Measurements from ENCODE around the gene PRKAB2.
"Not testable (repeated sequence)": the region's sequence is repeated elsewhere in the genome, so short reads cannot be mapped to it uniquely, and the experiment has no call there.

Gene PRKAB2

DNA sequence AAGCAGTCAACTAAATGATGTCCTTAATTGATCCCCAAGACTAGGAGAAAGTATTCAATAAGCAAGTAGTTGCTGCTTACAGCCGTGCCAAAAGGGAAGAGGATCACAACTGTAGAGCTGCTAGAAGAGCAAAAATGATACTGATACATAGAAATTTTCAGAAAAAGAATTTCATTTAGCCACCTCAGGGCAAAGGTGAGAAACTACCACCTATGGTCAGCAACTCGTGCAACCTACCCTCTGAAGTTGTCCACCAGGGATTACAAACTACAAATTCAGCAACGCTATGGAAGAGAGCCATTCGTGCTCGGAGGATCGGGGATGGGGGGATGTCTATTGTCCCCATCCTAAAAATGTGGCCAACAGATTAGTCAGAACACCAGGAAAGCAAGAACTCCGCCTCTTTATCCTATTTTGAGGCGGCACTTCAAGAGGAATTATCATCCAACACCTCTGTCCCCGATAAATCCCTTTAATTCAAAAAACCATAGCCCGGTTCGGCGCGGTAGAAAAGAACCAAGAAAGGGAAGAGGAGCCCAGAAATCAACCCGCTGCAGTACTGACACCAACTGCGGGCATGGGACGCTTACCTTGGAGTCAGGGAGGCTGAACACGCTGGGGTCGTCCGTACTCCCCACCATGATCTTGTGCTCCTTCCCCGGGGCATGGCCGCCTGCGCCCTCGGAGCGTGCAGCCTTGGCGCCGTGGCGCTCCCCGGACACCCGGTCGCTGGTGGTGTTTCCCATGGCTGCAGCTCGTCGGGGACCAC, 687 bp downstream of the PRKAB2 start:
- DNase-seq, result no peak

DNA sequence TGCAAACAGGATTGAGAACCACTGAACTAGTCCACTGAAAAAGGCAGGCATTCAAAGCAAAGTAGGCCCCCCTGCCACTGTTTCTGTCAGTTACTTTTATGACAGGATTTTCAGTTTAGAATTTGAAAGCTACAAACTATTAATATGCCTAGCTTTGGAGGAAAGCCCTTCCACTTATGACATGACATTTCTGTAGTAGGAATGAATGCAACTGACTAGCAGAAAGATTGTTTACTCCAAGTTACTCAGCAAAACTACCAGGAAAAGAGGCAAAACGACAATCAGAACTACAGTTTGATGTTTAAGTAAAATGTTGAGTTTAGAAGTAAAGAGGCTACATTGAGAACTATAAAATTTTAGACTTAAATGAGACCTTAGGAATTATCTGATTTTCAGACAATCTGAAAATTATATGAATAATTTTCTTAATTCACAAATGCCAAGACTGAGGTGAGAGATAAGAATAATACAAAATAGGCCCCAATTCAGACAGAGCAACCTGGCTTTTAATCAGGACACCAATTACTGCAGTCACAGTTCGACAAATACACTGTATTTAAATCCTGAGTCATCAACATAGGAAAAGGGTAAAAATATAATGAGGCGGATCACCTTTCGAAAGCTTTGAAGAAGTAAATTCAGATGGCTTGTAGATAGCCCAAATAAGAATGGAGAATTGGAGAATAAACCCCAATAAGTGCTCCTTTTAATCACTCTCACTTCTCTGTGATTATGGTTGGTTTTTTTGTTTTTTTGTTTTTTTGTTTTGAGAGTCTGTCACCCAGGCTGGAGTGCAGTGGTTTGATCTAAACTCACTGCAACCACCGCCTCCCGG, 2.2 kb downstream of the PRKAB2 start:
- no peak for DNase-seq

DNA sequence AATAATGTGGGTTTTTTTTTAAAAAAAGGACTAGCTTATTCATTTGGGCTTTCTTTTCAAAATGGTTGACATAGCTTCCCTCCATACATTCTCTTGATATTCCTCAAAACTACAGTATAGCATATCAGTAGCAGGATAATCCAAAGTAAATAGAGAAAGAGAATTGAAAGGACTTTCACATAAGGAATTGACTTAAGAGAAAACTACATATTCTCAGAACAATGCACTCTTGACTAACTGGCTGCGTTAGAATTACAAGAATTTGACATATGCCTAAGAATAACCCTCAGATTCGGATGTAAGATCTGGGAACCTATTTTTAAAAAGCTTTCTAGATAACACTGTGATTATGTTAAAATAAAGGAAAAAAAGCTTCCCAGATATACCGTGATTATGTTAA, 3.1 kb downstream of the PRKAB2 start:
- no peak for DNase-seq

DNA sequence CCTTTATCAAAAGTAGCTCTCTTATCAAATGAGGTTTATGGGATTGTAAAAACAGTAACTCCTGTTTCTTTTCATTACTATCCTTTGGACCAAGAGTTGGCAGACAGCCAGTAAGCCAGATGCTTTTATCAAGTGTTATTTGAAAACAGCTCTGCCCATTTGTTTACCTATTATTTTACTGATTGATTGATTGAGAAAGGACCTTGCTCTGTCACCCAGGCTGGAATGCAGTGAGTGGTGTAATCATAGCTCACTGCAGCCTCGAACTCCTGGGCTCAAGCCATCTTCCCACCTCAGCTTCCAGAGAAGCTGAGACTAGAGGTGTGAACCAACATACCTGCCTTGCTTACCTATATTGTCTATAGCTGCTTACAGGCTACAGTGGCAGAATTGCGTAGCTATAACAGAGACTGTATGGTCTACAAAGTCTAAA, 3.6 kb downstream of the PRKAB2 start:
- DNase-seq, result no peak

DNA sequence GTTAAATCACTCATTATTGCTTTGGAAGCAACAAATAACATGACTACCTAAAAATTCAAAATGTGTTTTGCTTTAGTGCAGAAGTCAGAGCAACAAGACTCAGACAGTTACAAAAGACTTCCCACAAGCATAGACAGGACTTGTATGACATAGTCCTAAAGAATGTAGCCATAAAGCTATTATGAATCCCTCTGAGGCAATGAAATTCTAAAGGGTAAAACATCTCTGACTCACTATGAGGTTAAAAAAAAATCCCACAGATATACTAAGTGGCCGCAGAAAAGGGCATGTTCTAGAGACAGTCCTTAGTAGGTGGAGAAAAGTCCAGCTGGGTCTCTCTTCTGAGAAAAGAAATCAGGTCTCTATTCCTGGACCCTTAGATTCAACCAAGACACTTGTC, 4.9 kb downstream of the PRKAB2 start:
- DNase-seq, result no peak

DNA sequence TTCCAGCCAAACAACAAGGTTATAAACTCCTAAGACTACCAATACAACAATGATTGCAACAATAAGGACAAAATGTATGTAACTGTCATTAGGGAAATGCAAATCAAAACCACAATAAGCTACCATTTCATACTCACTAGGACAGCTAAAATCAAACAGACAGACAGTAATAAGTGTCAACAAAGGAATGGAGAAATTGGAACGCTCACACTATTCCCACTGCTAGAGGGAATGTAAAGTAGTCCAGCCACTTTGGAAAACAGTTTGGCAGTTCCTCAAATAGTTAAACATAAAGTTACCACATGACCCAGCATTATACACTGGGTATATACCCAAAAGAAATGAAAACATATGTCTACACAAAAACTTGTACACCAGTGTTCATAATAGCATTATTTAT, 9.3 kb downstream of the PRKAB2 start:
- no peak for DNase-seq

DNA sequence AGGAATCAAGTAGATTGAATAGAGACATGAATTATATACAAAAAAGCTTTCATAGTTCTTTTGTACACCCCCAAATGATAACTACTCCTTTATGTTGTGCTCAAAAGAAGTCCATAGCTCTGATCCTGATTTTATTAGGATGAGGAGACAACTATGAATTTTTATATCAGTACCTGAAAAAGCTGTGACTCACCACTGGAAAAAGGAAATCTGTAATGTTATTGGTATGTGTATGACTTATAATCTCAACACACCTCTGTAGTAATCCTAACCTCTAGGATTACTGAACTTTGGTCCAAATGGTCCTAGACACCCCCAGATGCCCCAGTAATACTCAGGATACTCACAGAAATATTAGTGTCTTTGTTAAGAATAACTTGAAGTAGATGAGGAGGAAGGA, 10.2 kb downstream of the PRKAB2 start:
- DNase-seq, result no peak

DNA sequence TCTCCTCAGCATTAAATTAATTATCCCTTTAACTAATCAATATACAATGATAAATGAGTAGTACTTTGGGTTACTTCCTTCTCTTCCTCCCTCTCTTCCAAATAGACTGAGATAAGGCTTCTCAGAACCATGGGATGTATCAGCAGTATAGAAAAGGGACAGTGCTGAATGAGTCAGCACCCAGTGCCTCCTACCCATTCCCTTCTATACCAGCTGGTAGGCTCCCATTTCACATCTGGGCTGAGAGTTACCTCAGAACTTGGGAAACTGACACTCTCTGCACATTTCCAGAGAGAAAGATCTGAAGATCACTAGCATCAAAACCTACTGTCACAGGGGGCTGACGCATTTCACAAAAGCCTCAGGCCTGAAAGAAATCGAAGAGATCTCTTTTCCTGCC, 15.2 kb downstream of the PRKAB2 start:
- not testable (repeated sequence) for DNase-seq

DNA sequence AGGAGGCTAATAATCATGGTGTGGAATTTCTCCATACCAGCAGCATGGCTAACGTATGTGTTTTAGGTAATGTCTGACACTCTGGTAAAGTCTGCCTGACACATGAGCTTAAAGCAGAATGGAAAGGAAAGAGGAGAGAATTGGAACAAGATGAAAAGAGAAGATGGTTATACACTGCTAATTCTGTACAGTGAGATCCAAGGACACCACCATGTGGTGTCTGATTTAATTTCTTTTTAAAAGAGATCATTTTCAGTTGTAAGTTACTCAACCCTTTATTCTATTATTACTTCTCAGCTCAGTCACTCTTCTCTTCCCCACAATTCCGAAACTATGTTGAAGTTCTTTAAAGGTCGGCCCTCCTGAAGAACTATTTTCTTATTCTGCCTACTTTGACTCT, 15.6 kb downstream of the PRKAB2 start:
- DNase-seq, result no peak

DNA sequence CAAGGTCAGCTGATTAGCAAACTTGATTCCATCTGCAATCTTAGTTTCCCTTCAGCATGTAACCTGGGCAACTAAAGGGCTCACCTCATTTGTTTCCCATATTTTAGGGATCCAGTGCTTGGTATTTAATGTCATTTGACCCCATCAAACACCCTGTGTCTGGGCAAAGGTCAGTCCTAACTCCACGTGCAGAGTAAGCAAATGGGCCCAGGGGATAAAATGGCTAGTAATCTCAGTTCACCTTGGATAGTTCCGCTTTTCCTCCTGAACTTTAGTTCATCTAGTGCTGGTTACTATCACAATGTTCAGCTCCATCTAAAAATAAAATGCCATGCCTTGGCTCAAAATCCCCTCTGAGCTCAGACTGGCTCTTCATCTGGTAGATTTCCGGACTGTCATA, 19.5 kb downstream of the PRKAB2 start:
- DNase-seq, result no peak

DNA sequence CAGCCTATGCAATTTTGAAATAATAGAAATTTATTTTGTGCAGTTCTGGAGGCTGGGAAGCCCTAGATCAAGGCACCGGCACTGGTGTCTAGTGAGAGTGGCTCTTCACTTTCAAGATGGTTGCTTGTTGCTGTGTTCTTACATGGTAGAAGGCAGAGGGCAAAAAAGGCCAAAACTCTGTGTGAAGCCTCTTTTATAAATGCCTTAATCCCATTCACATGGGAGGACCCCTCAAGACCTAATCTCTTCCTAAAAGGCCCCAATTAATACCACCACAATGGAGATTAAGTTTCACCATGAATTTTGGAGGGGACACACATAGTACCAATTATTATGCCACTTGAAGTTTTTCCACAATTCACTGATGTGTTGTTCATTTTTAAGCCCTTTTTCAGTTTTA, 21.0 kb downstream of the PRKAB2 start:
- no peak for DNase-seq

DNA sequence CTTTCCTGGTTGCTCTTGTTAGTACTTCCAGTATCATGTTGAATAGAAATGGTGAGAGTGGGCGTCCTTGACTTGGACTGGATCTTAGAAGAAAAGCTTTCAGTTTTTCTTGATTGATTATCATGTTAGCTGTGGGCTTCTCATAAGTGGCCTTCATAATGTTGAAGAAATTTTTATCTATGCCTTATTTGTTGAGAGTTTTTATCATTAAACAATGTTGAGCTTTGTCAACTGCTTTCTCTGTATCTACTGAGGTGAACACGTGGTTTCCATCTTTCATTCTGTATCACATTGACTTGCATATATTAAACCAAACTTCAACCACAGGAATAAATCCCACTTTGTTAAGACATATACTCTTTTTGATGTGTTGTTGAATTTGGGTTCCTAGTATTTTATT, 29.4 kb downstream of the PRKAB2 start:
- no peak for DNase-seq

DNA sequence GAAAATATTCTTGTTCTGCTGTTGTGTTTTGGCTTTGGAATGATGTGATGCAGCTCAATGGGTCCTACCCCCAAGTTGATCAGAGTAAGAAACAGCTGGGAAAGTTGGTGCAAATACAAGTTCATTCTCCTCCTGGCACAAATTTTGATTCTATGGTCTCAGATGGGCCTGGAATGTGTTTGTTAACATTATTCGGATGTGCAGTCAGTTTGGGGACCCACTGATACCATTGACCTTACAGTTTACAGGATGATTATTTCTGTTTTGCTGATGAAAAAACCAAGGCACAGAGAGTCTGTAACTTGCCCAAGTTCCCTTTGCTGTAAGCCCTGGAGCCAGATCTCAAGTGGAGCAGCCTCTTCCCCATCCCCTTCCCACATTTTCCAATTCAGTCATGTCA, 41.5 kb downstream of the PRKAB2 start:
- not testable (repeated sequence) for DNase-seq

DNA sequence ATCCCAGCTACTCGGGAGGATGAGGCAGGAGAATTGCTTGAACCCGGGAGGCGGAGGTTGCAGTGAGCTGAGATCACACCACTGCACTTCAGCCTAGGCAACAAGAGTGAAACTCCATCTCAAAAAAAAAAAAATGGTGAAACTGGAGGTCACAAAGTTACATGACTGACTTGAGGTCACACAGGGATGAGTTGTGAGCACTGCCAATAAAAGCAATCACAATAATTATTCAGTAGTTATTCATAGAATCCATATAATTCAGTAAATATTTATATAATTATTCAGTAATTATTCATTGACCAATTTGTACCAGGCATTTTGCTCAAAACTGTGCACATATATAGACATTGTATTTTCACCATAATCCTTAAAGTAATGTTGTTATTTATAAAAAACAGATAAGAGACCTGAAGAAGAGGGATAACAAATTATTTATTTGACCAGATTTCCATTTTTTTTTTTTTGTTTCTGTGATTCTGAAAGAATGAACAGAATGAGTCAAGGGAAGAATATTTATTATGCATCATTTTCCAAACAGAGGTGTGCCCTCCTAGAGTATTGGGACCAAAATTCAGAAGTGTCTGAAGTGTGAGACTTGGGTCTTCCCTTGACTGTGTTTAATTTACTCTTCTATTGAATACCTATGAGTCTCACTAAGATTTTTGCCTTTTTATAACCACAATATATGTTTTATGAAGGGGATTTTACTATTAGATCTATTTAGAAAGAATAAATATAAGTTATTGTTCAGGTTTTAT, 43.0 kb downstream of the PRKAB2 start:
- DNase-seq, result no peak

DNA sequence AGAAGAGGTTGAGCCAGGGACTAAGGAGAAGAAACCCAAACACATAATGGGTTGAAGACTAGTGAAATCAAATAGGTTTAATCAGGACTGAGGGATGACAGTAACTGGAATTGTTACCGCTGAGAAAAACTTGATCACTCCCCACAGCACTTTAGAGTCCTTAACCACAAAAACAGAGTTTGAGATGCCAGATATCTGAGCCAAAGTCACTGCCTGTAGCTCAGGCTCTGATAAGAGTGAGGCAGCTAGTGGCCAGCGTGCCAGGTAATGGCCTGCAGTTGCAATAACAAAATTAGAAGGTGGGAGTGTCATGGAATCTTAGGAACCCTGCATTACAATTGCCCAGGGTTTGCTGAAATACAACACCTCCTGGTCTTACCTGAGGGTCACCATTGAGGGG, 48.0 kb downstream of the PRKAB2 start:
- no peak for DNase-seq

DNA sequence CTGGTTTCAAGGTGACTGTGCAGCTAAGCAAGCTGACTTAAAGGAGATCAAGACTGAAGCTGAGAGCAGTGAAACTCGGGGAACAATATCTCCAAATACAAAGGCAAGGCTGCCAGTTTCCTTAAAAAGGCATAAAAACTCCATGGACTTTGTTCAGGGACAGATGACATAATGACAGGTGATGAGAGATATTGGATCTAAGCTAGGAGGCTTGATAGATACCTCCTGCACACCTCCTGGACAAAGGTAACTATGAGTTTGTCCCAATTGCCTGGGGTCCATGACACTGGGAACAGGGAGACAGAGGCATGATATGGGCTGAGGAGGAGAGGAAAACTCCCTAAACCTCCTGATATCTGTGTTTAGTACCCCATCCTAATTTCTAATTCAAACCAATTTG, 55.2 kb downstream of the PRKAB2 start:
- DNase-seq, result no peak

DNA sequence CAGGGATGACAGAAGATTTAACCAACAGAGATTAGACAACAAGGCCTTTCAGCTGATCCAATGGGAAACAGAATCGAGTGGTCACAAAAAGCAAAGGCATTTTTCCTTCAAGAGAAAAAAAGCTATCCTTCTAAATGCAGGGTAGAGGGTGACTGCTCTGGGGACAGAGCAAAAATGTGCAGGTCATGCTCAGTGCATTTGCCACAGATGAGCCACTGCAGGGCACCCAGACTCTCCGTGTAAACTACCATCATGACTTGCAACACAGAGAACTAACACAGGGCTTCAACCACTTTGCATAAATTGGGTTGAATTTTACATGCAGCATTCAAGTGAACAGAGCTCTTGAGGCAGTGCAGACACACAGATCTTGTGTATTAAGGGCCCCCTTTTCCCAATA, 56.8 kb downstream of the PRKAB2 start:
- DNase-seq, result no peak

DNA sequence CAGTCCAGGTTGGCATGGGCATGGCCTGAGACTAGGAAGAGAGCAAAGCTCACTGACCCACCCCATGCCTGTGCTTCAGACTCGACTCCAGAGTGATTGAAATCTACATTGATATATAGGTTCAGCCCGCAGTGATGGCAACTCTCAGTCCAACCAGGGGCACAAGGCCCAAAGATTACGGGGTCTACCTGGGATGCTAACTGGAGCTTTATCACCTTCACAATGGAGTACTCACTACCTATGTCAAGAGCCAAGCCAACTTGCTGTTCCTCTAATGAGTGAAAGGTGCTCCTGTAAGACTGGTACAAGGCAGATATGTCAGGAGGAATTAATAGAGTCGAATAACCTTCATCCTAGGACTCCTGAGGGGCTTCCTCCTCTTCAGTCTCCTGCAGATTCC, 57.2 kb downstream of the PRKAB2 start:
- not testable (repeated sequence) for DNase-seq

DNA sequence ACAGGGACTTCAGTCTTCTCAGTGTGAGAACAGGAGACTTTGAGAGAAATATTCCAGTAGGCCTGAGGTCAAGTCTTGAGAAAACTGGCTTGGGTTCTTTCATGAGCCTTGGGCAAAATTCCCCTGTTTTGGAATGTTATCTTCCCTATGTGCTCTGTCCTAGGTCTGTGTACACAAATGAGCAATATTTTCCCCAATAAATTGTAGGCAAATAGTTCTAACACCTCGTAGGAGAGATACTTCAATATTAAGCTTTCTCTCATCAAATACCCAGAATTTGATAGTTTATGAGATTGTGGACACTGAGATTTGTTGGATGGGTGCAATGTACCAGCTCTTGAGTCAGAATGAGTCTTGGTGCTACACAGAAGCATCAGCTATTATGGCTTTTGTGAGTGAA, 57.9 kb downstream of the PRKAB2 start:
- not testable (repeated sequence) for DNase-seq

DNA sequence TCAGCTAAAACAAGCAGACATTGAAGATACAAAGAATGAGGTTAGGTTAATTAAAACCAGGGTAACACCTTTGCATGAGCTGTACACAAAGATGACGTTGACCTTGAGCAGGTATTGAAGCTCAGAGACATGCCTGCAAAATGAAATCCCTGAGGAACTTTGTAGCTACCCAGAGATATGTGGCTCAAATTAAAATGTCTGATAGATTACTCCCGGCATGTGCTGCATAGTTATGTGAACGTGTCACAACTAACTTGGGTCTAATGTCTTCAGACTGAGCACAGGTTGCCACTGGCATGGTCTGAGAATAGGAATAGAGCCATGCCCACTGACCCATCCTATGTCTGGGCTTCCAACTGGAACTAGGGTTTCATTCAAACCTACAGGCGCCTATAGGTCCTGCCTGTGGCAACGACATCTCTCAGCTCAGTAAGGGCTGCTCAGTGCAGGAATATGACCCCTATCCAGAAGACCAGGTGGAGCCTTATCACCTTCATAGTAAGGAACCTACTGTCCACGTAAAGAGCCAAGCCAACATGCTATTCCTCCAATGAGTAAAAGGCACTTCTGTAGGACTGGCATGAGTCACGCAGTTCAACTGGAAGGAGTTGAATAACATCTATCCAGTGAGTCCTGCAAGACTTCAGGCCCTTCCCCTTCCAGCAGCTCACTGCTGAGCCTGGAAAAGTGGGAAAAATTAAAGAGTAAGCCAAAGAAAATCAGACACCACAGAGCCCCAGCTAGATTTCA, 60.7 kb downstream of the PRKAB2 start:
- DNase-seq, result no peak

DNA sequence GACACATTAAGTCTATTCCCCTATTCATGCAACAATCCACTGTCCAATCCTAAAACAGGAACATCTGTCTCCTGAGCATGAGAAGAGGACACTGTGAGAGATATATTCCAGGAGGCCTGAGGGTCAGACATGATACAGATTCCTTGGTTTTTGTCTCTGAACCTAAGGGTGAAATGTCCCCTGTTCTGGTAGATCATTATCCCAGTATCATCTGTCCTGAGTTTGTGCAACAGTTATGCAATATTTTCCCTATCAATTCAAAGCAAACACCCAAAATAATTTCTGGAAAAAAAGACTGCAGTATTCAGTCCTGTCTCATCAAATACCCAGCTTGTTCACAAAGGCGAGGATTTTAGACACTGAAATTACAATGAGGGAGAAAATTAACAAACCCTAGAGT, 61.4 kb downstream of the PRKAB2 start:
- DNase-seq, result no peak

DNA sequence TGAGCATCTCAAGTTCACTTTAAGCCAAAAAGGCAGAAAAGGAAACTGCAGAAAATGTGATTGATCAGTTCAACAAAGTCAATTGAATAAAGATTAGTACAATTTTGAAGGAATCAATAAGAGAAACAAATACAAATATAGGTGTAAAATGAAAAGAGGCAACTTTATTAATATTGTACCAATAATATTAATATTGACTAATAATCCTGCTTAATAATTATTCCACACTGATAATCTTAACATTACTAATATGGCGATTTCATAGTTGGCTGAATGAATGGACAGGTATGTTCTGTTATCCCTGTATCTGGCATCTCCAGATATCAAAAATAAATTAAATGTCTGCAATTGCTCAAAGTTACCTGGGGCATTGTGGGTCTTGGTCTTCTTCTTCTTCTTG, 61.8 kb downstream of the PRKAB2 start:
- no peak for DNase-seq

DNA sequence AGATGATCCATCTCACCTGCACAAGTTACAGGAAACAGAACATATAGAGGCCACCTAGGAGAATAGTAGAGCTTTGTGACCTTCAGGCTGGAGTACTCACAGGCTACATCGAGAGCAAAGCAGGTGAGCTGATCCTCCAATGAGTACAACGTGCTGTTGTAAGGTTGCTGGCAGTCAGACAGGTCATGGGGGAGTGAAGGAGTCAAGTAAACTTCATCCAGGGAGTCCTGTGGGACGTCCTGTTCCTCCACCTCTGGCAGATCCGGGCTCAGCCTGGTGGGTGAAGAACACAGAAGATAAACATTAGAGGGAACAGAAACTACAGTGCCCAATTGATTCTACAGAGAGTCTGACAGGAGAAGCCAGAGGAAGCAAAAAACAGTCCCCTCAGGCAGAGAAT, 62.5 kb downstream of the PRKAB2 start:
- no peak for DNase-seq

Data from DMS79 (cell line).